ENCODE measurements around the gene APOM. TPM values are rescaled to one million over a fixed set of nuclear protein-coding genes. Genes with fewer than 3 reads are reported as not detected.

Gene APOM
- total RNA-seq, 1 experiment from 2014 or later: 2.6 TPM

- CTCF ChIA-PET: no interaction called here
- no peak for DNase-seq
- Mint-ChIP-seq H3K27me3 (ENCODE audit: unreplicated experiment) (no peaks in the 10 kb centered on the region), H3K27ac (ENCODE audit: unreplicated experiment) (no peak overlapping the region), H3K36me3 (ENCODE audit: insufficient read depth, unreplicated experiment) (peaks cover 100% of the 10 kb centered on the region), H3K4me1 (ENCODE audit: low read depth, unreplicated experiment) (peaks cover 8% of the 10 kb centered on the region), H3K4me3 (ENCODE audit: low read depth, unreplicated experiment) (no peak overlapping the region), H3K9me3 (ENCODE audit: low read depth, unreplicated experiment) (no peaks in the 10 kb centered on the region)
- intact Hi-C loops (cut with micrococcal nuclease; ENCODE audit: unreplicated experiment): no loop called here
- no TSS peak for BruUV-seq (replicated peaks)
- TF ChIP-seq CTCF (IDR thresholded peaks at IDR 0.05; ENCODE audit: unreplicated experiment): no peak
Observed at GRCh38 chr6:31629014-31629413, 26.7 kb upstream of the APOM start.

- Mint-ChIP-seq H3K4me1 (ENCODE audit: low read depth, unreplicated experiment) (peaks cover 8% of the 10 kb centered on the region), H3K36me3 (ENCODE audit: insufficient read depth, unreplicated experiment) (peaks cover 100% of the 10 kb centered on the region), H3K27me3 (ENCODE audit: unreplicated experiment) (no peaks in the 10 kb centered on the region), H3K27ac (ENCODE audit: unreplicated experiment) (peak overlapping the region; percentile 23), H3K9me3 (ENCODE audit: low read depth, unreplicated experiment) (no peaks in the 10 kb centered on the region), H3K4me3 (ENCODE audit: low read depth, unreplicated experiment) (no peak overlapping the region)
- intact Hi-C loops (cut with micrococcal nuclease; ENCODE audit: unreplicated experiment): no loop called here
- no TSS peak for BruUV-seq (replicated peaks)
- DNase-seq: no peak
- CTCF ChIA-PET: no interaction called here
- TF ChIP-seq CTCF (IDR thresholded peaks at IDR 0.05; ENCODE audit: unreplicated experiment): no peak
Observed at GRCh38 chr6:31630177-31630934, 25.3 kb upstream of the APOM start.

DNA sequence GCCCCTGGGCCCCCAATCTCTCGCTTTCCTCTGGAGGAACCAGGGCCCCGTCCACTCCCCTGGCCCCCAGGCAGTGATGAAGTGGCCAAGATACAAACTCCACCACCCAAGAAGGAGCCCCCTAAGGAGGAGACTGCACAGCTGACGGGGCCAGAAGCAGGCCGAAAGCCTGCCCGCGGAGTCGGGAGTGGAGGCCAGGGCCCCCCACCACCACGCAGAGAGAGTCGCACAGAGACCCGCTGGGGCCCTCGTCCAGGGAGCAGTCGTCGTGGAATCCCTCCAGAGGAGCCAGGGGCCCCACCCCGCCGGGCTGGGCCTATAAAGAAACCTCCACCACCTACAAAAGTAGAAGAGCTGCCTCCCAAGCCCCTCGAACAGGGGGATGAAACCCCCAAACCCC, 24.5 kb upstream of the APOM start:
- no peaks in the 10 kb centered on the region for H3K27me3 Mint-ChIP-seq (ENCODE audit: unreplicated experiment)
- DNase-seq: no peak
- intact Hi-C loops (cut with micrococcal nuclease; ENCODE audit: unreplicated experiment): no loop called here
- BruUV-seq (replicated peaks): TSS peak; percentile 14
- peak overlapping the region; percentile 23 for H3K27ac Mint-ChIP-seq (ENCODE audit: unreplicated experiment)
- no peak overlapping the region for H3K4me3 Mint-ChIP-seq (ENCODE audit: low read depth, unreplicated experiment)
- peaks cover 8% of the 10 kb centered on the region for H3K4me1 Mint-ChIP-seq (ENCODE audit: low read depth, unreplicated experiment)
- CTCF ChIA-PET: no interaction called here
- H3K9me3 Mint-ChIP-seq (ENCODE audit: low read depth, unreplicated experiment): no peaks in the 10 kb centered on the region
- peaks cover 100% of the 10 kb centered on the region for H3K36me3 Mint-ChIP-seq (ENCODE audit: insufficient read depth, unreplicated experiment)
- TF ChIP-seq CTCF (IDR thresholded peaks at IDR 0.05; ENCODE audit: unreplicated experiment): no peak

- TF ChIP-seq CTCF (IDR thresholded peaks at IDR 0.05; ENCODE audit: unreplicated experiment): no peak
- H3K27me3 Mint-ChIP-seq (ENCODE audit: unreplicated experiment): no peaks in the 10 kb centered on the region
- no peak overlapping the region for H3K4me3 Mint-ChIP-seq (ENCODE audit: low read depth, unreplicated experiment)
- peak overlapping the region; percentile 45 for H3K27ac Mint-ChIP-seq (ENCODE audit: unreplicated experiment)
- H3K9me3 Mint-ChIP-seq (ENCODE audit: low read depth, unreplicated experiment): no peaks in the 10 kb centered on the region
- H3K36me3 Mint-ChIP-seq (ENCODE audit: insufficient read depth, unreplicated experiment): peaks cover 100% of the 10 kb centered on the region
- intact Hi-C loops (cut with micrococcal nuclease; ENCODE audit: unreplicated experiment): no loop called here
- CTCF ChIA-PET: no interaction called here
- DNase-seq: no peak
- BruUV-seq (replicated peaks): no TSS peak
- H3K4me1 Mint-ChIP-seq (ENCODE audit: low read depth, unreplicated experiment): peaks cover 8% of the 10 kb centered on the region
Observed at GRCh38 chr6:31631681-31632278, 23.9 kb upstream of the APOM start.

All from Calu3 (cell line).